K562 (cell line): Measurements from ENCODE around the gene LDB2. TPM values are rescaled to one million over a fixed set of nuclear protein-coding genes. Genes with fewer than 3 reads are reported as not detected.

Experiments used
- ATAC-seq: fragments of 200-7000 bp; cut with Tn5 transposase; 3 replicates; pipeline ENCODE4 v1.9.1; 2020; ENCODE audit warnings: moderate library complexity
- BruUV-seq: library from RNA; stranded (reverse); fragments of 400-500 nt; replicated peaks from 2 replicates; lab custom pipeline; 2021; lab: Mats Ljungman, UMichigan
- CTCF ChIA-PET: fragments of 300-600 bp; formaldehyde crosslinking; extraction: SDS; loops from one replicate; lab custom pipeline; 2021; ENCODE audit warnings: low intra/inter-chr PET ratio; lab: Yijun Ruan, JAX
- POLR2A ChIA-PET: fragments of 300-600, 350-650 bp; sonication (Branson Sonifier 250); formaldehyde crosslinking; extraction: SDS; loops from one replicate; lab custom pipeline; 2021; ENCODE audit warnings: antibody characterized with exemption, inconsistent platforms; lab: Yijun Ruan, JAX
- DNase-seq, 4 experiments: peaks; one replicate each; pipeline versions ENCODE4 v3.0.0 to v3.0.0-alpha.2; 2011 to 2018; ENCODE audit warnings: low spot score in 3 of 4, mixed read lengths in 3 of 4; ENCODE audit errors: extremely low read depth in 1 of 4
- FAIRE-seq: peaks from 2 replicates; lab custom pipeline; 2011; peaks lifted over from hg19 to GRCh38; lab: Jason Lieb, UNC
- H2AFZ ChIP-seq: 2 replicates; pipeline ENCODE4 v1.6.0; 2011; ENCODE audit warnings: low read depth, low read length, control low read depth, inconsistent platforms
- H3K27ac ChIP-seq: fragments of 200-600 bp; 3 replicates; pipeline ENCODE4 v1.8.0; 2011; ENCODE audit warnings: low read depth, mild to moderate bottlenecking, control low read depth, inconsistent platforms, low read length, moderate library complexity, mixed read lengths; ENCODE audit errors: extremely low read depth
- H3K27me3 ChIP-seq, 2 experiments: fragments of 300-600 bp in 1 of 2; 2 replicates in 1 of 2; 3 replicates in 1 of 2; pipeline versions ENCODE4 v1.6.0 to v1.8.0; 2011; ENCODE audit warnings: inconsistent platforms in 2 of 2, low read length in 2 of 2, mild to moderate bottlenecking in 1 of 2, mixed read lengths in 1 of 2, moderate library complexity in 1 of 2; ENCODE audit not compliant: control insufficient read depth in 2 of 2, insufficient read depth in 2 of 2
- H3K36me3 ChIP-seq: fragments of 300-600 bp; 3 replicates; pipeline ENCODE4 v1.8.0; 2011; ENCODE audit warnings: mild to moderate bottlenecking, low read length, inconsistent platforms; ENCODE audit not compliant: control insufficient read depth, insufficient read depth
- H3K4me1 ChIP-seq, 2 experiments: fragments of 200-600 bp in 1 of 2; replicated peaks in 1 of 2; 2 replicates in 1 of 2; 3 replicates in 1 of 2; pipeline versions ENCODE4 v1.5.1 to v1.8.0; 2011; ENCODE audit warnings: inconsistent platforms in 2 of 2, low read length in 2 of 2, mild to moderate bottlenecking in 1 of 2, mixed read lengths in 1 of 2, moderate library complexity in 1 of 2; ENCODE audit not compliant: control insufficient read depth in 2 of 2, insufficient read depth in 2 of 2
- H3K4me2 ChIP-seq: 2 replicates; pipeline ENCODE4 v1.6.1; 2011; ENCODE audit warnings: low read length, control low read depth, inconsistent platforms, mixed read lengths; ENCODE audit not compliant: insufficient read depth
- H3K4me3 ChIP-seq: fragments of 200-600 bp; sonication (generic), shearing (Covaris generic); 2 replicates; pipeline ENCODE4 v1.5.1; 2016; ENCODE audit warnings: control low read depth, inconsistent platforms
- H3K79me2 ChIP-seq: fragments of 200-600 bp; 3 replicates; pipeline ENCODE4 v1.8.0; 2011; ENCODE audit warnings: low read length, inconsistent platforms; ENCODE audit not compliant: control insufficient read depth, insufficient read depth
- H3K9ac ChIP-seq, 2 experiments: 2 replicates each; pipeline versions ENCODE4 v1.6.0 to v1.6.1; 2011; ENCODE audit warnings: low read depth in 2 of 2, low read length in 2 of 2, control low read depth in 1 of 2, inconsistent platforms in 1 of 2, mild to moderate bottlenecking in 1 of 2, mixed read lengths in 1 of 2; ENCODE audit not compliant: insufficient read depth in 1 of 2
- H3K9me1 ChIP-seq: one replicate; pipeline ENCODE4 v1.6.0; 2011; ENCODE audit warnings: inconsistent platforms, mild to moderate bottlenecking, low read length, moderate library complexity; ENCODE audit not compliant: control insufficient read depth, insufficient read depth
- H3K9me3 ChIP-seq: replicated peaks from 2 replicates; pipeline ENCODE4 v1.5.1; 2011; ENCODE audit warnings: low read depth, low read length, inconsistent platforms; ENCODE audit not compliant: control insufficient read depth, insufficient read depth
- H4K20me1 ChIP-seq: replicated peaks from 2 replicates; pipeline ENCODE4 v1.6.1; 2011; ENCODE audit warnings: low read length, inconsistent platforms, mixed read lengths; ENCODE audit not compliant: control insufficient read depth, insufficient read depth
- ATF3 ChIP-seq, 2 experiments: fragments of 450-650 bp in 1 of 2; sonication (generic) in 1 of 2; formaldehyde crosslinking in 1 of 2; IDR thresholded peaks in 1 of 2; conservative IDR thresholded peaks in 1 of 2; 2 replicates each; pipeline versions ENCODE4 v1.6.1 to v1.8.1; 2016 to 2023; ENCODE audit warnings: mild to moderate bottlenecking in 2 of 2, moderate library complexity in 2 of 2, inconsistent platforms in 1 of 2, missing genetic modification reagents in 1 of 2
- BRD9 ChIP-seq: fragments of 450-650 bp; IDR thresholded peaks from 2 replicates; pipeline ENCODE4 v1.6.1; 2018; ENCODE audit warnings: low read depth; ENCODE audit not compliant: partially characterized antibody
- DACH1 ChIP-seq: fragments of 450-650 bp; IDR thresholded peaks from 2 replicates; pipeline ENCODE4 v1.6.1; 2018; ENCODE audit not compliant: partially characterized antibody
- ELF1 ChIP-seq: fragments of 200-800 bp; sonication (Bioruptor generic); IDR thresholded peaks from 2 replicates; pipeline ENCODE4 v1.6.1; 2016; ENCODE audit warnings: missing genetic modification characterization, missing compliant biosample characterization
- ETV1 ChIP-seq: fragments of 450-650 bp; conservative IDR thresholded peaks from 2 replicates; pipeline ENCODE4 v1.6.1; 2016; ENCODE audit warnings: missing genetic modification characterization, control low read depth, low read depth, missing compliant biosample characterization
- KHSRP ChIP-seq: fragments of 450-650 bp; IDR thresholded peaks from 2 replicates; pipeline ENCODE4 v1.6.1; 2017
- SLC30A9 ChIP-seq: fragments of 250-450 bp; sonication (Bioruptor Pico); IDR thresholded peaks from 2 replicates; pipeline ENCODE4 v1.8.0; 2022; ENCODE audit warnings: mild to moderate bottlenecking, moderate library complexity
- ZKSCAN3 ChIP-seq: fragments of 250-450 bp; sonication (Bioruptor Pico); IDR thresholded peaks from 2 replicates; pipeline ENCODE4 v1.4.0; 2020
- ZNF239 ChIP-seq: fragments of 250-450 bp; sonication (Bioruptor Pico); IDR thresholded peaks from 2 replicates; pipeline ENCODE4 v1.4.0; 2020; ENCODE audit warnings: mild to moderate bottlenecking
- ZNF695 ChIP-seq: fragments of 450-650 bp; formaldehyde crosslinking; IDR thresholded peaks from 2 replicates; pipeline ENCODE4 v1.4.0; 2020; ENCODE audit warnings: mild to moderate bottlenecking, moderate library complexity
- ZNF76 ChIP-seq: fragments of 250-450 bp; sonication (Bioruptor Pico); IDR thresholded peaks from 2 replicates; pipeline ENCODE4 v1.4.0; 2020; ENCODE audit warnings: mild to moderate bottlenecking, moderate library complexity, borderline replicate concordance
- WGBS: fragments of 100-300 bp; shearing (Covaris generic); methylation state at CpG from one replicate; pipeline ENCODE4 v1.1.6; 2016; ENCODE audit warnings: low coverage, mixed read lengths; ENCODE audit not compliant: insufficient coverage; ENCODE audit errors: missing lambda C conversion rate; 5-methylcytosine and 5-hydroxymethylcytosine counted together
- in situ Hi-C: fragments of 300-500 bp; cut with MboI; formaldehyde crosslinking; loops from 4 replicates; pipeline ENCODE4 v1.15.0; 2018; ENCODE audit warnings: inconsistent platforms, mixed read lengths
- intact Hi-C: fragments of 100-400 bp; cut with micrococcal nuclease; formaldehyde crosslinking; loops from 2 replicates; pipeline ENCODE4 v1.14.2; 2022
- polyA plus RNA-seq, 8 experiments: library from polyadenylated mRNA; depleted of rRNA in 4 of 8; stranded (reverse) in 5 of 8; unstranded in 3 of 8; fragments of >200 nt; fragmentation: Nextera tagmentation in 2 of 8; fragmentation: Illumina TruSeq in 1 of 8; extraction: Ambion mirVana in 2 of 8; extraction: Trizol in 1 of 8; gene quantifications; 2 replicates each; pipeline versions ENCODE4 v1.2.1 to v1.2.3, GENCODE V29; 2011 to 2014; ENCODE audit warnings: inconsistent platforms in 1 of 8, missing spikeins in 1 of 8
- total RNA-seq, 7 experiments: library from RNA; depleted of rRNA in 6 of 7; stranded (reverse); fragments of >200 nt in 6 of 7; fragmentation: Illumina TruSeq in 2 of 7; extraction: Trizol in 2 of 7; gene quantifications; 2 replicates each; pipeline versions ENCODE4 v1.2.1 to v1.2.3, GENCODE V29; 2011 to 2021; ENCODE audit warnings: low replicate concordance in 1 of 7
- TF ChIP-seq, protein P1 (sequence below): sonication (generic); formaldehyde crosslinking; IDR thresholded peaks from 2 replicates; pipeline ENCODE4 v1.8.0; 2022; ENCODE audit warnings: missing genetic modification reagents, mild to moderate bottlenecking, moderate library complexity, borderline replicate concordance
- TF ChIP-seq, protein P2 (sequence below): sonication (generic); formaldehyde crosslinking; IDR thresholded peaks from 2 replicates; pipeline ENCODE4 v1.8.1; 2023; ENCODE audit warnings: mild to moderate bottlenecking, missing genetic modification reagents
- TF ChIP-seq, protein P3 (sequence below): fragments of 250-450 bp; sonication (Bioruptor Pico); IDR thresholded peaks from 2 replicates; pipeline ENCODE4 v1.6.1; 2021; ENCODE audit warnings: mild to moderate bottlenecking

The LDB2 gene
- total and polyA plus RNA-seq, 9 of the 15 experiments (the other 6 are each of a cell fraction or from before 2014, with no cell fraction given) = 0.10 to 0.20 TPM; not detected in 7

- TF ChIP-seq, protein P1, sequence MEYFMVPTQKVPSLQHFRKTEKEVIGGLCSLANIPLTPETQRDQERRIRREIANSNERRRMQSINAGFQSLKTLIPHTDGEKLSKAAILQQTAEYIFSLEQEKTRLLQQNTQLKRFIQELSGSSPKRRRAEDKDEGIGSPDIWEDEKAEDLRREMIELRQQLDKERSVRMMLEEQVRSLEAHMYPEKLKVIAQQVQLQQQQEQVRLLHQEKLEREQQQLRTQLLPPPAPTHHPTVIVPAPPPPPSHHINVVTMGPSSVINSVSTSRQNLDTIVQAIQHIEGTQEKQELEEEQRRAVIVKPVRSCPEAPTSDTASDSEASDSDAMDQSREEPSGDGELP (CRISPR knock-in tag) = no peak
- TF ChIP-seq, protein P2, sequence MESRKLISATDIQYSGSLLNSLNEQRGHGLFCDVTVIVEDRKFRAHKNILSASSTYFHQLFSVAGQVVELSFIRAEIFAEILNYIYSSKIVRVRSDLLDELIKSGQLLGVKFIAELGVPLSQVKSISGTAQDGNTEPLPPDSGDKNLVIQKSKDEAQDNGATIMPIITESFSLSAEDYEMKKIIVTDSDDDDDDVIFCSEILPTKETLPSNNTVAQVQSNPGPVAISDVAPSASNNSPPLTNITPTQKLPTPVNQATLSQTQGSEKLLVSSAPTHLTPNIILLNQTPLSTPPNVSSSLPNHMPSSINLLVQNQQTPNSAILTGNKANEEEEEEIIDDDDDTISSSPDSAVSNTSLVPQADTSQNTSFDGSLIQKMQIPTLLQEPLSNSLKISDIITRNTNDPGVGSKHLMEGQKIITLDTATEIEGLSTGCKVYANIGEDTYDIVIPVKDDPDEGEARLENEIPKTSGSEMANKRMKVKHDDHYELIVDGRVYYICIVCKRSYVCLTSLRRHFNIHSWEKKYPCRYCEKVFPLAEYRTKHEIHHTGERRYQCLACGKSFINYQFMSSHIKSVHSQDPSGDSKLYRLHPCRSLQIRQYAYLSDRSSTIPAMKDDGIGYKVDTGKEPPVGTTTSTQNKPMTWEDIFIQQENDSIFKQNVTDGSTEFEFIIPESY (CRISPR knock-in tag) = no peak
- TF ChIP-seq, protein P3, sequence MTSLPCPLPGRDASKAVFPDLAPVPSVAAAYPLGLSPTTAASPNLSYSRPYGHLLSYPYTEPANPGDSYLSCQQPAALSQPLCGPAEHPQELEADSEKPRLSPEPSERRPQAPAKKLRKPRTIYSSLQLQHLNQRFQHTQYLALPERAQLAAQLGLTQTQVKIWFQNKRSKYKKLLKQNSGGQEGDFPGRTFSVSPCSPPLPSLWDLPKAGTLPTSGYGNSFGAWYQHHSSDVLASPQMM (CRISPR knock-in tag) = no peak
Measured at GRCh38 chr4:16672421-16672820, 226.0 kb downstream of the LDB2 start (continued).

- Histone ChIP-seq H3K9me3 (no peaks in the 10 kb centered on the region), H3K4me2 (no peak overlapping the region), H3K79me2 (no peaks in the 10 kb centered on the region), H3K36me3 (no peaks in the 10 kb centered on the region), H3K27ac (no peak overlapping the region), H3K9ac (no peak overlapping the region), H4K20me1 (no peaks in the 10 kb centered on the region), H2AFZ (no peak overlapping the region), H3K4me3 (no peak overlapping the region), H3K27me3 (no peaks in the 10 kb centered on the region; a peak in 1 of 5 replicates), H3K9me1 (no peaks in the 10 kb centered on the region), H3K4me1 (no peaks in the 10 kb centered on the region)
- WGBS = 3% methylated on average over 2 of the region's 2 CpGs
- ATAC-seq (no peak), FAIRE-seq (no peak), DNase-seq (no peak)
- POLR2A ChIA-PET = no interaction called here
- CTCF ChIA-PET = no interaction called here
- in situ Hi-C loops (no loop called here), intact Hi-C loops (no loop called here)
- no TSS peak for BruUV-seq
- TF ChIP-seq ATF3 (IDR thresholded peaks at IDR 0.05) (no peak), ATF3 (CRISPR knock-in tag; conservative IDR thresholded peaks at IDR 0.05) (no peak), ZNF76 (CRISPR knock-in tag) (no peak), DACH1 (no peak), ZNF239 (CRISPR knock-in tag) (no peak), KHSRP (no peak), ETV1 (tag) (no peak), ELF1 (no peak), ZNF695 (CRISPR knock-in tag) (no peak), BRD9 (no peak), ZKSCAN3 (CRISPR knock-in tag) (no peak), SLC30A9 (CRISPR knock-in tag) (no peak)
Measured at GRCh38 chr4:16671741-16672140, 226.7 kb downstream of the LDB2 start.
